ENCODE data around the gene ADAMTS9. TPM values are rescaled to one million over a fixed set of nuclear protein-coding genes. Genes with fewer than 3 reads are reported as not detected.

ADAMTS9 gene
- total and polyA plus RNA-seq, 2 of the 13 experiments (the other 11 are each of a cell fraction or from before 2014, with no cell fraction given), result 0.02 to 0.09 TPM

DNA sequence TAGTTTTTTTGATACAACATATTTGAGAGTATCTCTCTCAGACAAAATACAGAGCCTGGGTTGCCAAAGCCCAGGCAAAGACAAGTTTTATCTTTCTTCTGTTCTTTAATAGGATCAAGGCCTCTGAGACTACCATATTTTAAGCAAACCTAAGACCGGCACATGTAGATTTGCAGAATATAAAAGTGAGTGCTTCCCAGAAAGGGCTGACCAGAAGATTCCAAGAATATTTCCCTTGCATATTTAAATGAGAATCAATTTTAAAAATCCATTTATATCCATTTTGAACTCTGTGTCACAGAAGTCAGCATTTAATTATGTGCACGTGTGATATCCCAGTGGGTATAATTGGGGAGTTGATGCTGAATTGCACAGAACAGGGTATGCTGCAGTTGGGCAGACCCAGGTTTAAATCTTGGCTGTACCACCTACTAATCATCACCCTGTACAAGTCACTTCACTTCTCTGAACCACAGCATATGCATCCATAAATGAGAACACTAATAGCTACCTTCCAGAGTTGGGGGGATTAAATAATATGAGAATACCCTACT is 191.9 kb downstream of the ADAMTS9 start (continued):
- TF ChIP-seq RERE (CRISPR knock-in tag; IDR thresholded peaks at IDR 0.05; ENCODE audit: low read depth), result no peak
- no peak for TF ChIP-seq U2AF1 (optimal IDR thresholded peaks at IDR 0.05; ENCODE audit: low read depth, low read length)

DNA sequence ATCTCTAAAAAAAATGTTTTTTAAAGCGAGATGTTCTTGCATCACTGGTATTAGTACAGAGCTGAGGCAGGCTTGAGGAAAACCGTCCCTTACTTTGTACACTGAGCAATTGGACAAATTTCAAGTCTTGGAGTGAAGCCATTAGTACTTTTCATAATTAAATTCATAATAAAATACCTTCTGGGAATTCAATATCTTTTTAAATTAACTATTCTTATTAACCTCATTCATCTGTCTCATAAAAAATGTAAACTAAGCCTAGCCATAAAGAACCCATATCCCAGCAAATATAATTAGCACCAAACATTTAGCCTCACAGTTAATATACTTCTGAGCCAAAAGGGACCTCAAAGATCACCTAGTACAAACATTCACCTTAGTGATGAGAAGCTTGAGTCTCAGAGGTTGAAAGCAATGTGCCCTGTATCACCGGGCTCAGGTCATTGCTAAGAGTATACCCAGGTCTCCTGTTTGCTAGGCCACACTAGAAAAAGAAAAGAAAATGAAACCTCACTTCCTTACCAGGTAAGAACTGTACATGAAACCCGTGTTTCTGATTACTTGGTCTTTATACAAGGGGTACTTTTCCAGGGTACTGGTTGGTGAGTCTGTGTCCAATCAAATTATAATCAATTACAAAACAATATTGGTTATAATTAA is 192.5 kb downstream of the ADAMTS9 start:
- Histone ChIP-seq H3K36me3 (replicated peaks in 1 of 2; ENCODE audit: control insufficient read depth in 1 of 2, insufficient read depth in 2 of 2, low read length in 2 of 2) (no peaks in the 10 kb centered on the region), H3K9ac (ENCODE audit: insufficient read depth, low read depth, low read length) (no peak overlapping the region), H3K79me2 (ENCODE audit: insufficient read depth, low read length) (no peaks in the 10 kb centered on the region), H3K4me1 (ENCODE audit: insufficient read depth, low read length) (peaks cover 52% of the 10 kb centered on the region), H3K27me3 (ENCODE audit: control insufficient read depth in 1 of 2, insufficient read depth in 2 of 2, low read length in 2 of 2) (peaks cover 8 to 79% of the 10 kb centered on the region in 2 experiments; a peak in 4 of 5 replicates), H3K4me3 (replicated peaks in 1 of 3; ENCODE audit: insufficient read depth in 1 of 3, low read depth in 2 of 3, low read length in 3 of 3) (no peak overlapping the region), H2AFZ (ENCODE audit: low read length) (no peak overlapping the region), H3K4me2 (ENCODE audit: low read depth, low read length) (no peak overlapping the region), H3K27ac (ENCODE audit: extremely low read length, insufficient read depth, low read length) (no peak overlapping the region), H4K20me1 (ENCODE audit: insufficient read depth, low read length) (no peaks in the 10 kb centered on the region), H3K9me3 (ENCODE audit: low read length) (no peaks in the 10 kb centered on the region)
- intact Hi-C loops (cut with micrococcal nuclease; ENCODE audit: unreplicated experiment), result no loop called here
- DNase-seq (ENCODE audit: low spot score) (no peak), ATAC-seq (no peak), FAIRE-seq (no peak)
- in situ Hi-C loops (cut with HindIII; ENCODE audit: extremely low pct_ligation_motif_present, low pct_unique_long_range_greater_than_20kb), result no loop called here
- POLR2A ChIA-PET, result no interaction called here
- CTCF ChIA-PET (ENCODE audit: low intra/inter-chr PET ratio, low total read pairs), result no interaction called here
- WGBS (ENCODE audit: low lambda C conversion rate), result 0% methylated on average over 4 of the region's 4 CpGs
- BruUV-seq (replicated peaks), result no TSS peak
- TF ChIP-seq ZNF724P (CRISPR knock-in tag; IDR thresholded peaks at IDR 0.05; ENCODE audit: borderline replicate concordance) (no peak), RFXANK (CRISPR knock-in tag; IDR thresholded peaks at IDR 0.05) (no peak), ZNF3 (CRISPR knock-in tag; IDR thresholded peaks at IDR 0.05) (no peak), MLLT10 (CRISPR knock-in tag; IDR thresholded peaks at IDR 0.05) (no peak), NFE2L1 (CRISPR knock-in tag; IDR thresholded peaks at IDR 0.05; ENCODE audit: borderline replicate concordance) (no peak), ZNF782 (CRISPR knock-in tag; IDR thresholded peaks at IDR 0.05; ENCODE audit: borderline replicate concordance) (no peak), ZNF207 (IDR thresholded peaks at IDR 0.05; ENCODE audit: borderline replicate concordance) (no peak)
- TF ChIP-seq, protein P1, sequence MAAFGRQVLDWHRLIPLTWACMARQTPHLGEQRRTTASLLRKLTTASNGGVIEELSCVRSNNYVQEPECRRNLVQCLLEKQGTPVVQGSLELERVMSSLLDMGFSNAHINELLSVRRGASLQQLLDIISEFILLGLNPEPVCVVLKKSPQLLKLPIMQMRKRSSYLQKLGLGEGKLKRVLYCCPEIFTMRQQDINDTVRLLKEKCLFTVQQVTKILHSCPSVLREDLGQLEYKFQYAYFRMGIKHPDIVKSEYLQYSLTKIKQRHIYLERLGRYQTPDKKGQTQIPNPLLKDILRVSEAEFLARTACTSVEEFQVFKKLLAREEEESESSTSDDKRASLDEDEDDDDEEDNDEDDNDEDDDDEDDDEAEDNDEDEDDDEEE (CRISPR knock-in tag; IDR thresholded peaks at IDR 0.05), result no peak
- TF ChIP-seq, protein P2, sequence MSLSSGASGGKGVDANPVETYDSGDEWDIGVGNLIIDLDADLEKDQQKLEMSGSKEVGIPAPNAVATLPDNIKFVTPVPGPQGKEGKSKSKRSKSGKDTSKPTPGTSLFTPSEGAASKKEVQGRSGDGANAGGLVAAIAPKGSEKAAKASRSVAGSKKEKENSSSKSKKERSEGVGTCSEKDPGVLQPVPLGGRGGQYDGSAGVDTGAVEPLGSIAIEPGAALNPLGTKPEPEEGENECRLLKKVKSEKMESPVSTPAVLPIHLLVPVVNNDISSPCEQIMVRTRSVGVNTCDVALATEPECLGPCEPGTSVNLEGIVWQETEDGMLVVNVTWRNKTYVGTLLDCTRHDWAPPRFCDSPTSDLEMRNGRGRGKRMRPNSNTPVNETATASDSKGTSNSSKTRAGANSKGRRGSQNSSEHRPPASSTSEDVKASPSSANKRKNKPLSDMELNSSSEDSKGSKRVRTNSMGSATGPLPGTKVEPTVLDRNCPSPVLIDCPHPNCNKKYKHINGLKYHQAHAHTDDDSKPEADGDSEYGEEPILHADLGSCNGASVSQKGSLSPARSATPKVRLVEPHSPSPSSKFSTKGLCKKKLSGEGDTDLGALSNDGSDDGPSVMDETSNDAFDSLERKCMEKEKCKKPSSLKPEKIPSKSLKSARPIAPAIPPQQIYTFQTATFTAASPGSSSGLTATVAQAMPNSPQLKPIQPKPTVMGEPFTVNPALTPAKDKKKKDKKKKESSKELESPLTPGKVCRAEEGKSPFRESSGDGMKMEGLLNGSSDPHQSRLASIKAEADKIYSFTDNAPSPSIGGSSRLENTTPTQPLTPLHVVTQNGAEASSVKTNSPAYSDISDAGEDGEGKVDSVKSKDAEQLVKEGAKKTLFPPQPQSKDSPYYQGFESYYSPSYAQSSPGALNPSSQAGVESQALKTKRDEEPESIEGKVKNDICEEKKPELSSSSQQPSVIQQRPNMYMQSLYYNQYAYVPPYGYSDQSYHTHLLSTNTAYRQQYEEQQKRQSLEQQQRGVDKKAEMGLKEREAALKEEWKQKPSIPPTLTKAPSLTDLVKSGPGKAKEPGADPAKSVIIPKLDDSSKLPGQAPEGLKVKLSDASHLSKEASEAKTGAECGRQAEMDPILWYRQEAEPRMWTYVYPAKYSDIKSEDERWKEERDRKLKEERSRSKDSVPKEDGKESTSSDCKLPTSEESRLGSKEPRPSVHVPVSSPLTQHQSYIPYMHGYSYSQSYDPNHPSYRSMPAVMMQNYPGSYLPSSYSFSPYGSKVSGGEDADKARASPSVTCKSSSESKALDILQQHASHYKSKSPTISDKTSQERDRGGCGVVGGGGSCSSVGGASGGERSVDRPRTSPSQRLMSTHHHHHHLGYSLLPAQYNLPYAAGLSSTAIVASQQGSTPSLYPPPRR (CRISPR knock-in tag; IDR thresholded peaks at IDR 0.05; ENCODE audit: borderline replicate concordance), result no peak
